K562 (cell line): ENCODE results near the gene CELSR3. TPM values are rescaled to one million over a fixed set of nuclear protein-coding genes. Genes with fewer than 3 reads are reported as not detected.

Experiments used
- ATAC-seq: fragments of 200-7000 bp; cut with Tn5 transposase; 3 replicates; pipeline ENCODE4 v1.9.1; 2020; ENCODE audit warnings: moderate library complexity
- BruUV-seq: library from RNA; stranded (reverse); fragments of 400-500 nt; replicated peaks from 2 replicates; lab custom pipeline; 2021; lab: Mats Ljungman, UMichigan
- CTCF ChIA-PET: fragments of 300-600 bp; formaldehyde crosslinking; extraction: SDS; loops from one replicate; lab custom pipeline; 2021; ENCODE audit warnings: low intra/inter-chr PET ratio; lab: Yijun Ruan, JAX
- POLR2A ChIA-PET: fragments of 300-600, 350-650 bp; sonication (Branson Sonifier 250); formaldehyde crosslinking; extraction: SDS; loops from one replicate; lab custom pipeline; 2021; ENCODE audit warnings: antibody characterized with exemption, inconsistent platforms; lab: Yijun Ruan, JAX
- DNase-seq, 4 experiments: peaks; one replicate each; pipeline versions ENCODE4 v3.0.0 to v3.0.0-alpha.2; 2011 to 2018; ENCODE audit warnings: low spot score in 3 of 4, mixed read lengths in 3 of 4; ENCODE audit errors: extremely low read depth in 1 of 4
- FAIRE-seq: peaks from 2 replicates; lab custom pipeline; 2011; peaks lifted over from hg19 to GRCh38; lab: Jason Lieb, UNC
- H2AFZ ChIP-seq: 2 replicates; pipeline ENCODE4 v1.6.0; 2011; ENCODE audit warnings: low read depth, low read length, control low read depth, inconsistent platforms
- H3K27ac ChIP-seq: fragments of 200-600 bp; 3 replicates; pipeline ENCODE4 v1.8.0; 2011; ENCODE audit warnings: low read depth, mild to moderate bottlenecking, control low read depth, inconsistent platforms, low read length, moderate library complexity, mixed read lengths; ENCODE audit errors: extremely low read depth
- H3K27me3 ChIP-seq, 2 experiments: fragments of 300-600 bp in 1 of 2; 2 replicates in 1 of 2; 3 replicates in 1 of 2; pipeline versions ENCODE4 v1.6.0 to v1.8.0; 2011; ENCODE audit warnings: inconsistent platforms in 2 of 2, low read length in 2 of 2, mild to moderate bottlenecking in 1 of 2, mixed read lengths in 1 of 2, moderate library complexity in 1 of 2; ENCODE audit not compliant: control insufficient read depth in 2 of 2, insufficient read depth in 2 of 2
- H3K36me3 ChIP-seq: fragments of 300-600 bp; 3 replicates; pipeline ENCODE4 v1.8.0; 2011; ENCODE audit warnings: mild to moderate bottlenecking, low read length, inconsistent platforms; ENCODE audit not compliant: control insufficient read depth, insufficient read depth
- H3K4me1 ChIP-seq, 2 experiments: fragments of 200-600 bp in 1 of 2; replicated peaks in 1 of 2; 2 replicates in 1 of 2; 3 replicates in 1 of 2; pipeline versions ENCODE4 v1.5.1 to v1.8.0; 2011; ENCODE audit warnings: inconsistent platforms in 2 of 2, low read length in 2 of 2, mild to moderate bottlenecking in 1 of 2, mixed read lengths in 1 of 2, moderate library complexity in 1 of 2; ENCODE audit not compliant: control insufficient read depth in 2 of 2, insufficient read depth in 2 of 2
- H3K4me2 ChIP-seq: 2 replicates; pipeline ENCODE4 v1.6.1; 2011; ENCODE audit warnings: low read length, control low read depth, inconsistent platforms, mixed read lengths; ENCODE audit not compliant: insufficient read depth
- H3K4me3 ChIP-seq: fragments of 200-600 bp; sonication (generic), shearing (Covaris generic); 2 replicates; pipeline ENCODE4 v1.5.1; 2016; ENCODE audit warnings: control low read depth, inconsistent platforms
- H3K79me2 ChIP-seq: fragments of 200-600 bp; 3 replicates; pipeline ENCODE4 v1.8.0; 2011; ENCODE audit warnings: low read length, inconsistent platforms; ENCODE audit not compliant: control insufficient read depth, insufficient read depth
- H3K9ac ChIP-seq, 2 experiments: 2 replicates each; pipeline versions ENCODE4 v1.6.0 to v1.6.1; 2011; ENCODE audit warnings: low read depth in 2 of 2, low read length in 2 of 2, control low read depth in 1 of 2, inconsistent platforms in 1 of 2, mild to moderate bottlenecking in 1 of 2, mixed read lengths in 1 of 2; ENCODE audit not compliant: insufficient read depth in 1 of 2
- H3K9me1 ChIP-seq: one replicate; pipeline ENCODE4 v1.6.0; 2011; ENCODE audit warnings: inconsistent platforms, mild to moderate bottlenecking, low read length, moderate library complexity; ENCODE audit not compliant: control insufficient read depth, insufficient read depth
- H3K9me3 ChIP-seq: replicated peaks from 2 replicates; pipeline ENCODE4 v1.5.1; 2011; ENCODE audit warnings: low read depth, low read length, inconsistent platforms; ENCODE audit not compliant: control insufficient read depth, insufficient read depth
- H4K20me1 ChIP-seq: replicated peaks from 2 replicates; pipeline ENCODE4 v1.6.1; 2011; ENCODE audit warnings: low read length, inconsistent platforms, mixed read lengths; ENCODE audit not compliant: control insufficient read depth, insufficient read depth
- CBX5 ChIP-seq: IDR thresholded peaks from 2 replicates; pipeline ENCODE4 v1.6.1; 2014; ENCODE audit warnings: low read depth, borderline replicate concordance
- CHD1 ChIP-seq: fragments of 200-600 bp; sonication (generic); IDR thresholded peaks from one replicate; pipeline ENCODE4 v1.6.1; 2012; ENCODE audit warnings: mild to moderate bottlenecking, moderate library complexity, low read length, inconsistent platforms
- COPS2 ChIP-seq: fragments of 450-650 bp; conservative IDR thresholded peaks from 2 replicates; pipeline ENCODE4 v1.6.1; 2016; ENCODE audit warnings: mild to moderate bottlenecking, moderate library complexity
- EWSR1 ChIP-seq: fragments of 450-650 bp; IDR thresholded peaks from 2 replicates; pipeline ENCODE4 v1.6.1; 2018; ENCODE audit warnings: borderline replicate concordance, mild to moderate bottlenecking, low read depth, moderate library complexity; ENCODE audit not compliant: partially characterized antibody
- HDAC1 ChIP-seq, 2 experiments: fragments of 450-650 bp; IDR thresholded peaks; 2 replicates each; pipeline ENCODE4 v1.6.1; 2016 to 2017; ENCODE audit warnings: inconsistent platforms in 1 of 2, mild to moderate bottlenecking in 1 of 2, moderate library complexity in 1 of 2
- HLTF ChIP-seq: fragments of 450-650 bp; IDR thresholded peaks from 2 replicates; pipeline ENCODE4 v1.6.1; 2016
- HSF4 ChIP-seq: fragments of 250-450 bp; sonication (Bioruptor Pico); IDR thresholded peaks from 2 replicates; pipeline ENCODE4 v2.1.2; 2022; ENCODE audit warnings: mild to moderate bottlenecking, moderate library complexity, borderline replicate concordance
- ILF3 ChIP-seq: fragments of 450-650 bp; IDR thresholded peaks from 2 replicates; pipeline ENCODE4 v1.6.1; 2018; ENCODE audit warnings: antibody characterized with exemption, mild to moderate bottlenecking, moderate library complexity, borderline replicate concordance
- SMAD1 ChIP-seq: fragments of 150-350 bp; IDR thresholded peaks from 2 replicates; pipeline ENCODE4 v1.6.1; 2014; ENCODE audit warnings: low read length, low read depth; ENCODE audit not compliant: partially characterized antibody
- SNIP1 ChIP-seq: fragments of 450-650 bp; IDR thresholded peaks from 2 replicates; pipeline ENCODE4 v1.7.1; 2017; ENCODE audit warnings: low read depth, mild to moderate bottlenecking
- THAP12 ChIP-seq: fragments of 250-450 bp; sonication (Bioruptor Pico); IDR thresholded peaks from 2 replicates; pipeline ENCODE4 v1.9.0; 2021; ENCODE audit warnings: mild to moderate bottlenecking, inconsistent platforms
- ZNF778 ChIP-seq: fragments of 450-650 bp; formaldehyde crosslinking; IDR thresholded peaks from 2 replicates; pipeline ENCODE4 v1.4.0; 2020; ENCODE audit warnings: mild to moderate bottlenecking, moderate library complexity
- WGBS: fragments of 100-300 bp; shearing (Covaris generic); methylation state at CpG from one replicate; pipeline ENCODE4 v1.1.6; 2016; ENCODE audit warnings: low coverage, mixed read lengths; ENCODE audit not compliant: insufficient coverage; ENCODE audit errors: missing lambda C conversion rate; 5-methylcytosine and 5-hydroxymethylcytosine counted together
- in situ Hi-C: fragments of 300-500 bp; cut with MboI; formaldehyde crosslinking; loops from 4 replicates; pipeline ENCODE4 v1.15.0; 2018; ENCODE audit warnings: inconsistent platforms, mixed read lengths
- intact Hi-C: fragments of 100-400 bp; cut with micrococcal nuclease; formaldehyde crosslinking; loops from 2 replicates; pipeline ENCODE4 v1.14.2; 2022
- polyA plus RNA-seq, 8 experiments: library from polyadenylated mRNA; depleted of rRNA in 4 of 8; stranded (reverse) in 5 of 8; unstranded in 3 of 8; fragments of >200 nt; fragmentation: Nextera tagmentation in 2 of 8; fragmentation: Illumina TruSeq in 1 of 8; extraction: Ambion mirVana in 2 of 8; extraction: Trizol in 1 of 8; gene quantifications; 2 replicates each; pipeline versions ENCODE4 v1.2.1 to v1.2.3, GENCODE V29; 2011 to 2014; ENCODE audit warnings: inconsistent platforms in 1 of 8, missing spikeins in 1 of 8
- total RNA-seq, 7 experiments: library from RNA; depleted of rRNA in 6 of 7; stranded (reverse); fragments of >200 nt in 6 of 7; fragmentation: Illumina TruSeq in 2 of 7; extraction: Trizol in 2 of 7; gene quantifications; 2 replicates each; pipeline versions ENCODE4 v1.2.1 to v1.2.3, GENCODE V29; 2011 to 2021; ENCODE audit warnings: low replicate concordance in 1 of 7

CELSR3 gene
- total and polyA plus RNA-seq, 9 of the 15 experiments (the other 6 are each of a cell fraction or from before 2014, with no cell fraction given): 0.10 to 2.7 (median 0.76) TPM

GRCh38 chr3:48698891-48699290, 36.2 kb upstream of the CELSR3 start:
- BruUV-seq: no TSS peak
- DNase-seq: no peak
- FAIRE-seq: no peak

GRCh38 chr3:48697952-48698351, 35.3 kb upstream of the CELSR3 start:
- no peaks in the 10 kb centered on the region for H3K9me1 ChIP-seq
- H3K4me2 ChIP-seq: no peak overlapping the region
- H3K4me1 ChIP-seq: 0 out of 5 replicates have a peak, but pooled peaks cover 0 to 4% of the 10 kb centered on the region in 2 experiments
- no peak overlapping the region for H3K9ac ChIP-seq
- peaks cover 69% of the 10 kb centered on the region for H3K79me2 ChIP-seq
- ChIA-PET POLR2A (interaction anchor here (0.8 to 1.7 kb wide), 4 partner anchors 8 to 12 kb away, joined by 3 to 5 read pairs (median 4); no protein-coding TSS in a partner anchor), CTCF (no interaction called here)
- intact Hi-C loops: no loop called here
- no peak overlapping the region for H3K4me3 ChIP-seq
- no peak overlapping the region for H3K27ac ChIP-seq
- BruUV-seq: no TSS peak
- peaks cover 63% of the 10 kb centered on the region for H3K36me3 ChIP-seq
- no peak overlapping the region for H2AFZ ChIP-seq
- peak; percentile 61; the same call in 2 of the 3 replicates for ATAC-seq
- WGBS: 91% methylated on average over 3 of the region's 3 CpGs
- in situ Hi-C loops: no loop called here
- no peak for FAIRE-seq
- H3K27me3 ChIP-seq: no peaks in the 10 kb centered on the region
- no peak for DNase-seq
- H3K9me3 ChIP-seq: no peaks in the 10 kb centered on the region
- H4K20me1 ChIP-seq: no peaks in the 10 kb centered on the region; the same call in 1 of the 2 replicates
- TF ChIP-seq THAP12 (CRISPR knock-in tag) (no peak), HLTF (no peak), HSF4 (CRISPR knock-in tag) (no peak), HDAC1 (IDR thresholded peaks at IDR 0.05) (no peak), ZNF778 (CRISPR knock-in tag) (no peak), ILF3 (no peak), EWSR1 (no peak), SNIP1 (no peak), CHD1 (no peak)

More at GRCh38 chr3:48698891-48699290, 36.2 kb upstream of the CELSR3 start:
- H3K27me3 ChIP-seq: no peaks in the 10 kb centered on the region
- no peak overlapping the region for H2AFZ ChIP-seq
- ChIA-PET CTCF (no interaction called here), POLR2A (interaction anchor here (1.4 kb wide), 1 partner anchor 13 kb away, joined by 3 read pairs; no protein-coding TSS in a partner anchor)
- intact Hi-C loops (no loop called here), in situ Hi-C loops (no loop called here)
- no peaks in the 10 kb centered on the region; the same call in 1 of the 2 replicates for H4K20me1 ChIP-seq
- peaks cover 0 to 4% of the 10 kb centered on the region in 2 experiments; a peak in 1 of 5 replicates for H3K4me1 ChIP-seq
- no peak overlapping the region for H3K4me2 ChIP-seq
- H3K9me1 ChIP-seq: no peaks in the 10 kb centered on the region
- H3K27ac ChIP-seq: no peak overlapping the region
- ATAC-seq: no peak
- H3K79me2 ChIP-seq: peaks cover 78% of the 10 kb centered on the region
- peaks cover 54% of the 10 kb centered on the region for H3K36me3 ChIP-seq
- WGBS: 92% methylated on average over 7 of the region's 8 CpGs
- H3K9ac ChIP-seq: no peak overlapping the region
- no peak overlapping the region for H3K4me3 ChIP-seq
- H3K9me3 ChIP-seq: no peaks in the 10 kb centered on the region
- TF ChIP-seq CBX5: no peak
- no peak for TF ChIP-seq SMAD1
- TF ChIP-seq COPS2: no peak
